H1 (cell line): ENCODE results near the gene EPHA1. TPM values are rescaled to one million over a fixed set of nuclear protein-coding genes. Genes with fewer than 3 reads are reported as not detected.

ENCODE experiments used
- CTCF ChIA-PET: fragments of 300-600 bp; sonication (Branson Sonifier 250); formaldehyde crosslinking; loops from one replicate; lab custom pipeline; 2021; ENCODE audit not compliant: partially characterized antibody; lab: Charles Lee
- POLR2A ChIA-PET: fragments of 300-600 bp; sonication (Branson Sonifier 250); formaldehyde crosslinking; loops from one replicate; lab custom pipeline; 2021; ENCODE audit warnings: inconsistent platforms; ENCODE audit not compliant: partially characterized antibody; lab: Charles Lee
- DNase-seq, 2 experiments: peaks; one replicate each; pipeline versions ENCODE4 v3.0.0 to v3.0.0-alpha.2; 2010 to 2022; ENCODE audit warnings: low spot score in 2 of 2, low read depth in 1 of 2, mixed read lengths in 1 of 2
- FAIRE-seq: peaks from 2 replicates; lab custom pipeline; 2011; peaks lifted over from hg19 to GRCh38; lab: Jason Lieb, UNC
- H2AFZ ChIP-seq: 2 replicates; pipeline ENCODE4 v1.8.1; 2012; ENCODE audit warnings: low read length, inconsistent platforms
- H2AK5ac ChIP-seq: 2 replicates; pipeline ENCODE4 v1.6.1; 2013; ENCODE audit warnings: low read depth, low read length
- H2BK120ac ChIP-seq: replicated peaks from 2 replicates; pipeline ENCODE3; 2013; ENCODE audit warnings: low read depth, low read length, inconsistent platforms
- H2BK12ac ChIP-seq: 2 replicates; pipeline ENCODE4 v1.6.1; 2013; ENCODE audit warnings: low read depth, low read length
- H2BK15ac ChIP-seq: 2 replicates; pipeline ENCODE4 v1.6.1; 2013; ENCODE audit warnings: low read length
- H2BK20ac ChIP-seq: 2 replicates; pipeline ENCODE4 v1.6.1; 2013; ENCODE audit warnings: low read length
- H2BK5ac ChIP-seq: 2 replicates; pipeline ENCODE4 v1.6.1; 2013; ENCODE audit warnings: low read depth, low read length
- H3K14ac ChIP-seq: 2 replicates; pipeline ENCODE4 v1.6.1; 2013; ENCODE audit warnings: inconsistent platforms; ENCODE audit not compliant: insufficient read length
- H3K18ac ChIP-seq: 2 replicates; pipeline ENCODE4 v1.6.1; 2013; ENCODE audit warnings: low read length; ENCODE audit errors: extremely low read depth
- H3K23ac ChIP-seq: 2 replicates; pipeline ENCODE4 v1.6.1; 2013; ENCODE audit warnings: inconsistent platforms; ENCODE audit not compliant: insufficient read length
- H3K23me2 ChIP-seq: 2 replicates; pipeline ENCODE4 v1.6.1; 2013; ENCODE audit warnings: low read depth, low read length
- H3K27ac ChIP-seq: 2 replicates; pipeline ENCODE4 v1.6.1; 2011; ENCODE audit warnings: low read depth, low read length, inconsistent platforms
- H3K27me3 ChIP-seq, 4 experiments: replicated peaks in 1 of 4; 1 replicate in 1 of 4; 2 replicates in 3 of 4; pipeline versions ENCODE4 v1.6.1 to v1.8.1; 2011 to 2013; ENCODE audit warnings: low read length in 3 of 4, mild to moderate bottlenecking in 3 of 4, inconsistent platforms in 2 of 4, mixed read lengths in 2 of 4, moderate library complexity in 1 of 4; ENCODE audit not compliant: control insufficient read depth in 3 of 4, insufficient read depth in 3 of 4; ENCODE audit errors: extremely low read depth in 1 of 4
- H3K36me3 ChIP-seq, 4 experiments: 2 replicates each; pipeline versions ENCODE4 v1.6.1 to v1.8.1; 2011 to 2013; ENCODE audit warnings: mild to moderate bottlenecking in 4 of 4, low read length in 3 of 4, moderate library complexity in 2 of 4, control low read depth in 1 of 4, inconsistent platforms in 1 of 4; ENCODE audit not compliant: insufficient read depth in 4 of 4, control insufficient read depth in 2 of 4
- H3K4ac ChIP-seq: replicated peaks from 2 replicates; pipeline ENCODE3; 2013; ENCODE audit warnings: low read length, low read depth, mixed read lengths, inconsistent platforms; ENCODE audit not compliant: insufficient read length
- H3K4me1 ChIP-seq, 4 experiments: replicated peaks in 1 of 4; 1 replicate in 1 of 4; 2 replicates in 3 of 4; pipeline versions ENCODE4 v1.6.1 to v1.8.1; 2011 to 2013; ENCODE audit warnings: low read length in 3 of 4, inconsistent platforms in 2 of 4, mixed read lengths in 1 of 4; ENCODE audit not compliant: insufficient read depth in 4 of 4, control insufficient read depth in 3 of 4
- H3K4me2 ChIP-seq, 2 experiments: 2 replicates each; pipeline versions ENCODE4 v1.6.1 to v1.8.1; 2011 to 2013; ENCODE audit warnings: low read depth in 2 of 2, low read length in 2 of 2, control low read depth in 1 of 2, inconsistent platforms in 1 of 2, mild to moderate bottlenecking in 1 of 2; ENCODE audit not compliant: insufficient read depth in 1 of 2
- H3K4me3 ChIP-seq, 4 experiments: fragments of 200-600, 300-600 bp in 1 of 4; sonication (generic), shearing (Covaris generic), sonication (Bioruptor Twin) in 1 of 4; 2 replicates each; pipeline versions ENCODE4 v1.5.1 to v1.8.1; 2011 to 2016; ENCODE audit warnings: low read length in 4 of 4, low read depth in 3 of 4, control low read depth in 2 of 4, inconsistent platforms in 2 of 4, mild to moderate bottlenecking in 2 of 4, mixed read lengths in 1 of 4, moderate library complexity in 1 of 4; ENCODE audit not compliant: insufficient read depth in 2 of 4; ENCODE audit errors: extremely low read depth in 1 of 4
- H3K56ac ChIP-seq: replicated peaks from 2 replicates; pipeline ENCODE3; 2013; ENCODE audit warnings: low read depth, mild to moderate bottlenecking, mixed read lengths, low read length, inconsistent platforms; ENCODE audit not compliant: insufficient read length
- H3K79me1 ChIP-seq: 2 replicates; pipeline ENCODE4 v1.6.1; 2013; ENCODE audit warnings: low read depth, low read length, control low read depth
- H3K79me2 ChIP-seq, 2 experiments: 2 replicates each; pipeline versions ENCODE4 v1.6.1 to v1.8.1; 2012 to 2013; ENCODE audit warnings: low read length in 2 of 2, mild to moderate bottlenecking in 2 of 2, inconsistent platforms in 1 of 2; ENCODE audit not compliant: insufficient read depth in 2 of 2, control insufficient read depth in 1 of 2
- H3K9ac ChIP-seq, 4 experiments: replicated peaks in 1 of 4; 1 replicate in 1 of 4; 2 replicates in 3 of 4; pipeline versions ENCODE4 v1.6.1 to v1.8.1; 2011 to 2013; ENCODE audit warnings: low read depth in 3 of 4, low read length in 3 of 4, control low read depth in 2 of 4, mild to moderate bottlenecking in 2 of 4, moderate library complexity in 2 of 4, inconsistent platforms in 1 of 4; ENCODE audit errors: extremely low read depth in 1 of 4
- H3K9me3 ChIP-seq, 2 experiments: 2 replicates each; pipeline versions ENCODE4 v1.6.1 to v1.8.1; 2012 to 2013; ENCODE audit warnings: mild to moderate bottlenecking in 2 of 2, moderate library complexity in 2 of 2, control low read depth in 1 of 2, inconsistent platforms in 1 of 2, low read depth in 1 of 2, low read length in 1 of 2, mixed read lengths in 1 of 2; ENCODE audit not compliant: insufficient read depth in 2 of 2
- H4K20me1 ChIP-seq, 2 experiments: replicated peaks in 1 of 2; 2 replicates each; pipeline versions ENCODE3 to v1.8.1; 2011 to 2013; ENCODE audit warnings: inconsistent platforms in 2 of 2, low read length in 2 of 2, mild to moderate bottlenecking in 1 of 2; ENCODE audit not compliant: insufficient read depth in 2 of 2, control insufficient read depth in 1 of 2
- H4K5ac ChIP-seq: 2 replicates; pipeline ENCODE4 v1.6.1; 2013; ENCODE audit warnings: low read length, low read depth, mixed read lengths, inconsistent platforms; ENCODE audit not compliant: insufficient read length
- H4K8ac ChIP-seq: 2 replicates; pipeline ENCODE4 v1.8.0; 2013; ENCODE audit warnings: mild to moderate bottlenecking, moderate library complexity, low read length, inconsistent platforms; ENCODE audit not compliant: insufficient read depth; ENCODE audit errors: extremely low read depth
- H4K91ac ChIP-seq: replicated peaks from 2 replicates; pipeline ENCODE3; 2013; ENCODE audit warnings: low read length, mixed read lengths, inconsistent platforms; ENCODE audit not compliant: insufficient read length
- NRF1 ChIP-seq: IDR thresholded peaks from 2 replicates; pipeline ENCODE4 v1.6.1; 2011; ENCODE audit warnings: mild to moderate bottlenecking, low read depth, low read length, improper control_type of control experiment
- RAD21 ChIP-seq, 2 experiments: IDR thresholded peaks in 1 of 2; conservative IDR thresholded peaks in 1 of 2; 2 replicates each; pipeline ENCODE4 v1.6.1; 2011; ENCODE audit warnings: low read depth in 2 of 2, low read length in 2 of 2, improper control_type of control experiment in 1 of 2, inconsistent platforms in 1 of 2, mild to moderate bottlenecking in 1 of 2, moderate library complexity in 1 of 2
- WGBS, 2 experiments: shearing (Covaris generic) in 1 of 2; methylation state at CpG; one replicate each; pipeline versions ENCODE4 v1.1.6 to v1.1.7; 2013 to 2015; ENCODE audit warnings: low lambda C conversion rate in 2 of 2, mixed read lengths in 2 of 2, inconsistent platforms in 1 of 2, low coverage in 1 of 2, missing lambda C conversion rate in 1 of 2; ENCODE audit not compliant: insufficient replicate concordance in 2 of 2, insufficient coverage in 1 of 2, insufficient read length in 1 of 2; ENCODE audit errors: extremely low coverage in 1 of 2, missing lambda C conversion rate in 1 of 2; 5-methylcytosine and 5-hydroxymethylcytosine counted together
- polyA plus RNA-seq, 7 experiments: library from polyadenylated mRNA; depleted of rRNA in 3 of 7; stranded (reverse) in 5 of 7; unstranded in 2 of 7; fragments of >200 nt in 5 of 7; fragments of 200-250 nt in 2 of 7; gene quantifications; 1 replicate in 5 of 7; 2 replicates in 1 of 7; 4 replicates in 1 of 7; pipeline versions ENCODE4 v1.2.1 to v1.2.3, GENCODE V29; 2011 to 2013; ENCODE audit warnings: missing spikeins in 2 of 7, mixed read lengths in 2 of 7
- total RNA-seq: library from RNA; stranded (reverse); fragmentation: NEBNext Ultra II Directional; extraction: Animal tissue kit (Norgen Biotek cat#: 25700); gene quantifications from 2 replicates; pipeline ENCODE4 v1.2.1, GENCODE V29; 2021
- TF ChIP-seq, protein P1 (sequence below), 3 experiments: IDR thresholded peaks; 1 replicate in 2 of 3; 2 replicates in 1 of 3; pipeline versions ENCODE4 v1.5.1 to v1.6.1; 2011; ENCODE audit warnings: low read length in 3 of 3, mild to moderate bottlenecking in 3 of 3, inconsistent platforms in 2 of 3, low read depth in 1 of 3, moderate library complexity in 1 of 3; ENCODE audit not compliant: insufficient read depth in 1 of 3; ENCODE audit errors: control extremely low read depth in 1 of 3

EPHA1 gene
- total and polyA plus RNA-seq, 2 of the 8 experiments (the other 6 are each of a cell fraction or from before 2014, with no cell fraction given), result 86.5 to 133 TPM

DNA sequence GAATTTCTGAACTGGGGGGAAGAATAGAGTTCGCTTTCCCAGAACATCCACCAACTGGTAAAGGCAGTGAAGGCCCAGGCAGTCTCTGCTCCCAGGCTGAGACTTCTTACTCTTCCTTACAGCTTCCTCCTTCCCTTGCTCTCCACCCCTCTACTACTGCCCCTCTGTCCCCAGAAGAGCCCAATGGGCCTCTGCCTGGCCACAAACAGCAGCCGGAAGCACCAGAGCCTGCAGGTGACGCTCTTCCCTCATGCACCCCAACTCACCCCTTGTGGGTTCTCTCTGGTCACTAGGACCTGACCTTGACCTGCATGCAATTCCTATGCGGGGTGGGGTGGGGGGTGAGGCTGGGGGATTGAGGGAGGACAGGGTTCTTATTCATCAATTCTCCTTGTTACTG, 62.6 kb downstream of the EPHA1 start:
- POLR2A ChIA-PET, result interaction anchor here (1.0 to 3.1 kb wide), 11 partner anchors 14 to 62 kb away, joined by 3 to 12 read pairs (median 5); partner anchors contain the start of genes EPHA1, FAM131B and ZYX
- no peak for DNase-seq

More for the DNA sequence above, 62.6 kb downstream of the EPHA1 start:
- CTCF ChIA-PET, result interaction anchor here (0.7 to 5.8 kb wide), 21 partner anchors 9 to 154 kb away, joined by 3 to 50 read pairs (median 10); partner anchors contain the start of gene EPHA1
- H4K91ac ChIP-seq, result no peak overlapping the region
- peak overlapping the region in 1 of 4 experiments; percentile 55; a peak in 2 of 8 replicates for H3K4me3 ChIP-seq
- H3K18ac ChIP-seq, result 0 out of 2 replicates have a peak overlapping the region, but pooled peaks have one; percentile 68
- H2BK120ac ChIP-seq, result no peak overlapping the region
- H4K8ac ChIP-seq, result no peak overlapping the region
- no peaks in the 10 kb centered on the region for H4K20me1 ChIP-seq
- no peak overlapping the region for H2BK5ac ChIP-seq
- no peaks in the 10 kb centered on the region for H3K79me2 ChIP-seq
- no peak overlapping the region; the same call in 1 of the 2 replicates for H2BK12ac ChIP-seq
- WGBS, 2 experiments, result 73% methylated on average over 3 of the region's 4 CpGs; no CpG with 5 or more reads in 1 of the 2 experiments
- peaks cover 0 to 3% (median 0%) of the 10 kb centered on the region in 4 experiments; a peak in 2 of 7 replicates for H3K27me3 ChIP-seq
- no peak overlapping the region for H3K27ac ChIP-seq
- H3K14ac ChIP-seq, result no peak overlapping the region
- H2AK5ac ChIP-seq, result no peak overlapping the region
- peak overlapping the region; percentile 55; the same call in 1 of the 2 replicates for H2BK20ac ChIP-seq
- peak overlapping the region; percentile 35 for H2AFZ ChIP-seq
- 0 out of 2 replicates have a peak overlapping the region, but pooled peaks have one; percentile 53 for H2BK15ac ChIP-seq
- peak overlapping the region; percentile 8 to 56; a peak in 2 of 4 replicates for H3K4me2 ChIP-seq
- TF ChIP-seq, protein P1, sequence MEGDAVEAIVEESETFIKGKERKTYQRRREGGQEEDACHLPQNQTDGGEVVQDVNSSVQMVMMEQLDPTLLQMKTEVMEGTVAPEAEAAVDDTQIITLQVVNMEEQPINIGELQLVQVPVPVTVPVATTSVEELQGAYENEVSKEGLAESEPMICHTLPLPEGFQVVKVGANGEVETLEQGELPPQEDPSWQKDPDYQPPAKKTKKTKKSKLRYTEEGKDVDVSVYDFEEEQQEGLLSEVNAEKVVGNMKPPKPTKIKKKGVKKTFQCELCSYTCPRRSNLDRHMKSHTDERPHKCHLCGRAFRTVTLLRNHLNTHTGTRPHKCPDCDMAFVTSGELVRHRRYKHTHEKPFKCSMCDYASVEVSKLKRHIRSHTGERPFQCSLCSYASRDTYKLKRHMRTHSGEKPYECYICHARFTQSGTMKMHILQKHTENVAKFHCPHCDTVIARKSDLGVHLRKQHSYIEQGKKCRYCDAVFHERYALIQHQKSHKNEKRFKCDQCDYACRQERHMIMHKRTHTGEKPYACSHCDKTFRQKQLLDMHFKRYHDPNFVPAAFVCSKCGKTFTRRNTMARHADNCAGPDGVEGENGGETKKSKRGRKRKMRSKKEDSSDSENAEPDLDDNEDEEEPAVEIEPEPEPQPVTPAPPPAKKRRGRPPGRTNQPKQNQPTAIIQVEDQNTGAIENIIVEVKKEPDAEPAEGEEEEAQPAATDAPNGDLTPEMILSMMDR (IDR thresholded peaks at IDR 0.05; ENCODE audit: control extremely low read depth in 1 of 3, insufficient read depth in 1 of 3, low read depth in 1 of 3, low read length in 3 of 3), result peak; percentile 55 to 71 (median 61)
- TF ChIP-seq RAD21 (IDR thresholded peaks at IDR 0.05 in 1 of 2, conservative IDR thresholded peaks at IDR 0.05 in 1 of 2; ENCODE audit: low read depth in 2 of 2, low read length in 2 of 2) (peak; percentile 65 to 77), NRF1 (no peak)
- FAIRE-seq, result no peak
- no peak overlapping the region for H3K56ac ChIP-seq
- no peak overlapping the region for H3K23ac ChIP-seq
- no peak overlapping the region for H3K9ac ChIP-seq
- H3K23me2 ChIP-seq, result no peaks in the 10 kb centered on the region; the same call in 1 of the 2 replicates
- no peaks in the 10 kb centered on the region for H3K36me3 ChIP-seq
- H3K79me1 ChIP-seq, result no peaks in the 10 kb centered on the region
- H3K4me1 ChIP-seq, result peaks cover 0 to 7% (median 3%) of the 10 kb centered on the region in 4 experiments; a peak in 3 of 7 replicates
- H3K4ac ChIP-seq, result no peak overlapping the region
- no peaks in the 10 kb centered on the region for H3K9me3 ChIP-seq
- no peak overlapping the region for H4K5ac ChIP-seq
